GM12801 (cell line): ENCODE data around the gene MYO18B.

Experiments
- CTCF ChIP-seq: IDR thresholded peaks from one replicate; pipeline ENCODE4 v1.5.1; 2011; ENCODE audit warnings: control low read depth; ENCODE audit not compliant: insufficient read length; ENCODE audit errors: extremely low read depth

The MYO18B gene

GRCh38 chr22:25939384-25939783 lies 197.4 kb downstream of the MYO18B start:
- no peak for TF ChIP-seq CTCF

GRCh38 chr22:25940479-25940878 lies 198.5 kb downstream of the MYO18B start:
- TF ChIP-seq CTCF = no peak

GRCh38 chr22:25941365-25941960 lies 199.5 kb downstream of the MYO18B start:
- TF ChIP-seq CTCF = no peak

GRCh38 chr22:25942115-25942855 lies 200.3 kb downstream of the MYO18B start:
- no peak for TF ChIP-seq CTCF

GRCh38 chr22:25942856-25943411 lies 200.9 kb downstream of the MYO18B start:
- no peak for TF ChIP-seq CTCF

- no peak for TF ChIP-seq CTCF
These were observed 208.1 kb downstream of the MYO18B start for GRCh38 chr22:25950111-25950510.

- no peak for TF ChIP-seq CTCF
These were observed 211.3 kb downstream of the MYO18B start for GRCh38 chr22:25953276-25953675.
